Thyroid gland (tissue), 4 donors: Measurements from ENCODE around the gene HDDC3.

Experiments used
- CTCF ChIP-seq, 6 experiments: fragments of 200-600 bp in 3 of 6; fragments of 450-650 bp in 3 of 6; sonication (generic) in 3 of 6; IDR thresholded peaks; one replicate each; pipeline ENCODE4 v1.5.1; 2016 to 2019; ENCODE audit warnings: antibody characterized with exemption in 6 of 6, mild to moderate bottlenecking in 2 of 6, inconsistent platforms in 1 of 6, moderate library complexity in 1 of 6
- POLR2A ChIP-seq, 2 donors: fragments of 450-650 bp; IDR thresholded peaks; one replicate each; pipeline ENCODE4 v1.6.1; 2017; ENCODE audit warnings: antibody characterized with exemption in 2 of 2, mild to moderate bottlenecking in 2 of 2, moderate library complexity in 1 of 2

- TF ChIP-seq CTCF (IDR thresholded peaks at IDR 0.05), result no peak
- no peak for TF ChIP-seq POLR2A (IDR thresholded peaks at IDR 0.05)
Observed at GRCh38 chr15:90949979-90950675, 17.8 kb upstream of the HDDC3 start.
